ENCODE data around the gene STXBP4.

- TF ChIP-seq CTCF (IDR thresholded peaks at IDR 0.05): no peak
- no peak for TF ChIP-seq POLR2A (IDR thresholded peaks at IDR 0.05)
Observed at GRCh38 chr17:55056526-55056925, 88.0 kb downstream of the STXBP4 start.

All from lower leg skin (tissue), 3 donors.